WTC11 (cell line): Measurements from ENCODE around the gene ZBTB16.

Experiments used
- ARID4B ChIP-seq: sonication (generic); formaldehyde crosslinking; IDR thresholded peaks from 2 replicates; pipeline ENCODE4 v1.8.0; 2023; ENCODE audit warnings: missing genetic modification reagents, mild to moderate bottlenecking, borderline replicate concordance
- ATF2 ChIP-seq: sonication (generic); formaldehyde crosslinking; IDR thresholded peaks from 2 replicates; pipeline ENCODE4 v1.8.1; 2022; ENCODE audit warnings: low read depth, missing genetic modification reagents, borderline replicate concordance
- CTCF ChIP-seq: fragments of 200-600 bp; IDR thresholded peaks from 2 replicates; pipeline ENCODE4 v1.8.0; 2022; ENCODE audit warnings: antibody characterized with exemption
- FOXK1 ChIP-seq: sonication (generic); formaldehyde crosslinking; IDR thresholded peaks from 2 replicates; pipeline ENCODE4 v1.8.0; 2022; ENCODE audit warnings: mild to moderate bottlenecking, moderate library complexity, missing genetic modification reagents
- NR2C2 ChIP-seq: sonication (generic); formaldehyde crosslinking; IDR thresholded peaks from 2 replicates; pipeline ENCODE4 v1.8.0; 2022; ENCODE audit warnings: mild to moderate bottlenecking, missing genetic modification reagents
- ZNF532 ChIP-seq: fragments of 250-450 bp; sonication (Bioruptor Pico); IDR thresholded peaks from 2 replicates; pipeline ENCODE4 v1.9.0; 2021; ENCODE audit warnings: mild to moderate bottlenecking, borderline replicate concordance

GRCh38 chr11:114277637-114278341 is 218.3 kb downstream of the ZBTB16 start:
- TF ChIP-seq ZNF532 (CRISPR knock-in tag) (no peak), FOXK1 (no peak), CTCF (no peak), NR2C2 (CRISPR knock-in tag) (no peak), ARID4B (CRISPR knock-in tag) (no peak), ATF2 (CRISPR knock-in tag) (no peak)
